Right ventricle myocardium superior (tissue), 1 donor: ENCODE measurements around the gene DNPH1. TPM values are rescaled to one million over a fixed set of nuclear protein-coding genes. Genes with fewer than 3 reads are reported as not detected.
A peak's percentile ranks its signal among the peaks of the same experiment; 100 is the strongest.

Source experiments
- ATAC-seq: fragments of 200-7000 bp; cut with Tn5 transposase; one replicate; pipeline ENCODE4 v1.9.1; 2020; ENCODE audit warnings: mild to moderate bottlenecking; ENCODE audit not compliant: poor library complexity
- DNase-seq: peaks from one replicate; pipeline ENCODE4 v3.0.0-alpha.2; 2020
- intact Hi-C: fragments of 100-400 bp; cut with DNase I; formaldehyde crosslinking; loops from one replicate; pipeline ENCODE4 v1.11.2; 2022
- total RNA-seq: library from RNA; stranded (reverse); fragmentation: NEBNext Ultra II Directional; extraction: Animal tissue kit (Norgen Biotek cat#: 25700); gene quantifications from one replicate; pipeline ENCODE4 v1.2.1, GENCODE V29; 2021
- donor health status: DM: no; HTN: yes; CAD: no; lungs with severe emphysema.

Gene DNPH1
- total RNA-seq, 1 donor from 2014 or later, result 31.5 TPM

DNA sequence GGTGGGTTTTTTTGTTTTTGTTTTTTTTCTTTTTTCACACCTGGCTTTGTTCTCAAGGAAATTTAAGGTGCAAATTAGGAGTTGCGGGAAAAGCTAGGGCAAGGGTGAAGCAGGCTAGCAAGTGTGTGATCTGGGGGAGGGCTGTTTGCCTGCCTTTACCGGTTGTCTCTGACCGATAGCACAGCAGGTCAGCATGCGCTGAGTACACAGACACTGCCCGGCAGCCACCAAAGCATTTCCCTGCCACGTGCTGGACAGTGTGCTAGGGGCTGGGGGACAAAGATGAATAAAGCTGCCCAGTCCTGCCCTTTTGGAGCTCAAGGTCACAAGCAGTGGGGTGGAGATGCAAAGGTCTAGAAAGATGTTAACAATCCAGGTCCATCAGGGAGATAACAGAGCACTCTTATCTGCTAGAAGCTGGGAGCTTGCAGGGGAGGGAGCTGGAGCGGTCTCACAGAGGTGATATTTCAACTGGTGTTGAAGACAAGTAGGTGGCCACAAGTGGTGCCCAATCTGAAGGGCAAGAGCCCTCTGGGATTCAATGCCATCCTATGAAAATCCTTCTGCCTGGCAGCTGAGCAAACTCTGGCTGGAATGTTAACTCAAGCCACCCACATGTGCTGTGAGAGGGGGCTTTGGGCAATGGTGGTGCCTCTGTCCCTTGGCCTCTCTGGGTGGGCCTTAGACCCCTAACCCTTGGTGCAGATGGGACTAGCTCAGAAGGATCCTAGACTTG is 38.5 kb upstream of the DNPH1 start:
- DNase-seq (no peak), ATAC-seq (peak; percentile 42)

DNA sequence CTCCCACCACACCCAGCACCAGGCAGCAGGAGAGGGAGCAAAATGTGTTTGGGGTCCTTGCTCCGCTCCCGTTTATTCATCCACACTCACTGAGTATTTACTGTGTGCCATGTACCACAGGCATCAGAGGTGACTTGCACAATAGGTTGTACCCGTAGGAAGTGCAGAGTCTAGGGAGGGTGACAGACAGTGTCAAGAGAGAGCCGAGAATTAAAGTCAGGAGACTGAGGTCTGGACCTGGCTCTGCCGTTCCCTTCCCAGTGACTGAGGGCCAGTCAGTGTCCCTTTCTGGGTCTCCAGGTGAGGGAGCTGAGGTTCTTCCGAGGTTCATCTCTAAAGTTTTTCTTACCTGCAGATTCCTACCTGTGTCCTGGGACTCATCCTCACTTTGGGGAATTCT is 36.3 kb upstream of the DNPH1 start:
- ATAC-seq, result no peak
- no peak for DNase-seq
- intact Hi-C loops, result loop anchor here (5.0 to 10.0 kb wide), 2 partner anchors 67 to 249 kb away; partner anchors contain the start of genes LRRC73, POLR1C and YIPF3

More for the DNA sequence above, 38.5 kb upstream of the DNPH1 start:
- intact Hi-C loops, result loop anchor here (5.0 to 10.0 kb wide), 2 partner anchors 65 to 247 kb away; partner anchors contain the start of genes LRRC73, POLR1C and YIPF3

DNA sequence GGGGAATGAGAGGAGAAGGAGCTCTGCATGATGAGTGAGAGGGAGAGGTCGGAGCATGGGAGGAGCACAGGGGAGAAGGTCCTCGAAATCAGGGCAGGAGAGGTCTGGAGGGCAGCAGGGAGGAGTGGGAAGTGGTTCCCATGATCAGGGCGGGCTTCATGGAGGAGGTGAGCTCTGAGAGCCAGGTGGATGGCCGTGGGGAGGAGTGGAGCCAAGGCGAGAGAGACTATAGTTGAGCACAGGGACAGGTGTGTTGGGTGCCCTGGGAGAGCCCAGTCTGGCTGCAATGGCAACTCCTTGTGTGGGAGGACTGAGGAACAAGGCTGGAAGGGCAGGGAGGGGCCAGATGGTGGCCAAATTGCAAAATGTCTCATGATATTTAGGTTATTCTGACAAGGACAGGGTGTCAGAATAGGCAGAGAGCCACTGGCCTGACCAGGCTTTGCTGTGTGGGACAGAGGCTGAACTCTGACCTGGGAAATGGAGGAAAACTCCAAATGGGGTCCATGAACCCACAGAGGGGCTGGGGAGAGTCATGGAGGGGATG is 35.4 kb upstream of the DNPH1 start:
- ATAC-seq (no peak), DNase-seq (no peak)
- intact Hi-C loops, result loop anchor here (5.0 to 10.0 kb wide), 3 partner anchors 68 to 250 kb away; partner anchors contain the start of genes LRRC73, POLR1C and YIPF3

DNA sequence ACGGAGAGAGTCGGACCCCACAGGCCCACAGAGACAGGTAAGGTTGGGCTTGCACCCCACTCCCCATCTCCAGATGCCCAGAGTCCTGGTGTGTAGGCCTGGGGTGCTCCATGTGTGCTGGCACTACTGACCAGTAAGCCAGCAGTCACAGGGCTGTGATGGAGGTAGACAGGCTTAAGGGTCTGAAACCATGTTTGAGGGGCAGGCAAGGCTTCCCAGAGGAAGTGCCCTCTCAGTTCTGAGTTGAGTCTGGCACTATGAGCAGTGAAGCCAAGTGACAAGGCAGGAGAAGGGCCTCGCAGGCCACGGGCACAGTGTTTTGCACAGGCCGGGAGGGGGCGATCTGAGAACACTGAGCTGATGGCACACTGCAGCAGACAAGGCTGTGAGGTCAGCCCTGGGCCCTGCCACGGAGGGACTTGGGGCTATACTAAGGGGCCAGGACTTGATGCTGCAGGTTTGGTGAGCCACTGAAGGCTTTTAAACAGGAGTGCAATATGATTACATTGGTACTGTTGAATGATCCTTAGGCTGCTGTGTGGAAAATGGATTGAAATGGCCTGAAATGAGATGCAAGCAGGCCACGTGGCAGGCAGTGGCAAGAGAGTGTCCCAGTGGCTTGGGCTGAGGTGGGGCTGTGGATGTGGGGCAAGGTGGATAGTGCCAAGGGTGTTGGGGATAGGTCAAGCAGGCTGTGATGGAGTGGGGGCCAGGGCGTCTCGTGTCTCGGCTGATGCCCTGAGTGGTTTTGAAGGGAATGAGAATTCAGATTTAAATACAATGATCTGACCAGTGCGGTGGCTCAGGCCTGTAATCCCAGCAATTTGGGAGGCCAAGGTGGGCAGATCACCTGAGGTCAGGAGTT is 34.3 kb upstream of the DNPH1 start:
- DNase-seq (peak; percentile 85), ATAC-seq (peak; percentile 84)
- intact Hi-C loops, result loop anchor here (5.0 to 10.0 kb wide), 2 partner anchors 94 to 251 kb away; partner anchors contain the start of genes LRRC73, POLR1C and YIPF3

GRCh38 chr6:43262780-43263313 is 33.6 kb upstream of the DNPH1 start:
- intact Hi-C loops, result loop anchor here (5.0 to 10.0 kb wide), 2 partner anchors 94 to 252 kb away; partner anchors contain the start of genes LRRC73, POLR1C and YIPF3
- ATAC-seq (no peak), DNase-seq (no peak)

DNA sequence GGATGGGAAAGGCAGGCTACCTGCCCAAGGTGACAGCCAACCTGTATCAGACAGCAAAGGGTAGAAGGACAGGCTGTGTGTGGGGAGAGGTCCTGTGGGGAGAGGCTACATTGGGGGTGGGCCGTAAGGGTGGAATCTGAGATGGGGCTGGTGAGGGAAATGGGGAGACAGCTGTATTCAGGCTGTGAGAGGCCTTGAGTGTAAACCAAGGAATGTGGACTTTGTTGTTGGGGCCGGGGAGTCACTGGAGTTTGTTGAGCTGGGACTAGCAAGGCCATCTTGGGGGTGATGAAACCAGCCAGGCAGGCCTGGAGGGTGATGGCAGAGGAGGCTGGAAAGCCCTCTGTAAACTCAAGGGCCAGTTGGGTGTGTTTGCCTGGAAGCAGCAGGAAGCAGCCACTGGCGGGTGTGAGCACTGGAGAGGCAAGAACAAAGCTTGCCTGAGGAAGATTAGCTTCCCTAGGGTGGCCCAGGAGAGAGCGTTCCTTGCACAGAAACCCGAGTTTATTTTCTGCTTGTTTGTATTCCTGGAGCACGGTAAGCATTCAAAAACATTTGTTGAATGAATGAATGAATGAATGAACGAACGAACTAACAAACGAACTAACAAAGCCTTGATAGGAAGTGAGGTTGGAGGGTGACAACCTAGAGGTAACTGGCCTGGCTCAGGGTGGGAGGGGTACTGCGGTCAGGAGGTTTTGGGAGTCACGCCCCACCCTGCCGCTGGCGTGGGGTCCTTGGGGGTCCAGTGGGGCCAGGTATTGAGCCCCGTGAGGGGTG is 32.9 kb upstream of the DNPH1 start:
- intact Hi-C loops, result loop anchor here (5.0 to 10.0 kb wide), 2 partner anchors 95 to 253 kb away; partner anchors contain the start of genes LRRC73, POLR1C and YIPF3
- no peak for DNase-seq
- no peak for ATAC-seq

GRCh38 chr6:43261198-43261597 is 31.9 kb upstream of the DNPH1 start:
- DNase-seq (no peak), ATAC-seq (no peak)
- intact Hi-C loops, result loop anchor here (5.0 to 10.0 kb wide), 2 partner anchors 96 to 254 kb away; partner anchors contain the start of genes LRRC73, POLR1C and YIPF3

DNA sequence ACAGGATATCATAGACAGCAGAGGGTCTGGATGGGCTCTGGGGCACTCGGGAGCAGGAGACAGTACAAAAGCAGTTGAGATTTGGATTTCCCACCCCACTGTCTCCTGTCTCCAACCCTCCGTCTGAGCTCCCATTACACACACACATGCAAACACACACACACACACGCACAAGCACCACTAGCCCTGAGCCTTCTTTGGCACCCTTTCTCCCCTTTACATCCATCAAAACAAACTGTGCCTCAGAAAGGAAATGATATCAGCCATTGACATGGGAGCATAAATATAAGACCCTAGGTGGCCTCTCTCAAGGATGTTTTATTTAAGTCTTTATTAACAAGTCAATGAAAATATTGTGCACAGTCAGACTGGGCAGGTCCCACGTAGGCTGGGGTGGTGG is 31.5 kb upstream of the DNPH1 start:
- intact Hi-C loops, result loop anchor here (5.0 to 10.0 kb wide), 2 partner anchors 97 to 254 kb away; partner anchors contain the start of genes LRRC73, POLR1C and YIPF3
- ATAC-seq (no peak), DNase-seq (no peak)

GRCh38 chr6:43258807-43259686 is 29.8 kb upstream of the DNPH1 start:
- intact Hi-C loops, result no loop called here
- DNase-seq, result no peak

DNA sequence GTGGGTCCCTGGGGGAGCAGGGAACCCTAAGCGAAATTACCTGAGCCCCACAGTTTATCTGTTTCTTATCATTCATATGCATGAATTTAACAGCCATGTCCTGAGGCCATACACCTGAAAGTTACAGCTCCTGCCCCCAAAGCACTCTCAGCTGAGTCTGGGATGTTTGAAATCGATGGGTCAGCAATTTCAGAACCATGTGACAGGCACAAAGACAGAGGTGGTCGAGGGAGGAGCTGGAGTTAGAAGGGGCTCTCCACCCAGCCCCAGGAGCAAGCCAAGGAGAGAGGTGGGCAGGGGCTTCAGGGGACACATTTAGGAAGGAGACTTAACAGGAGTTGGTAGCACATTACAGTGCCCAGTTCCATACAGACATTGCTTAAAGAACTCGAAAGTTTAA is 28.9 kb upstream of the DNPH1 start:
- no peak for DNase-seq
- ATAC-seq, result no peak
- intact Hi-C loops, result no loop called here

More at GRCh38 chr6:43258807-43259686, 29.8 kb upstream of the DNPH1 start:
- ATAC-seq, result no peak

DNA sequence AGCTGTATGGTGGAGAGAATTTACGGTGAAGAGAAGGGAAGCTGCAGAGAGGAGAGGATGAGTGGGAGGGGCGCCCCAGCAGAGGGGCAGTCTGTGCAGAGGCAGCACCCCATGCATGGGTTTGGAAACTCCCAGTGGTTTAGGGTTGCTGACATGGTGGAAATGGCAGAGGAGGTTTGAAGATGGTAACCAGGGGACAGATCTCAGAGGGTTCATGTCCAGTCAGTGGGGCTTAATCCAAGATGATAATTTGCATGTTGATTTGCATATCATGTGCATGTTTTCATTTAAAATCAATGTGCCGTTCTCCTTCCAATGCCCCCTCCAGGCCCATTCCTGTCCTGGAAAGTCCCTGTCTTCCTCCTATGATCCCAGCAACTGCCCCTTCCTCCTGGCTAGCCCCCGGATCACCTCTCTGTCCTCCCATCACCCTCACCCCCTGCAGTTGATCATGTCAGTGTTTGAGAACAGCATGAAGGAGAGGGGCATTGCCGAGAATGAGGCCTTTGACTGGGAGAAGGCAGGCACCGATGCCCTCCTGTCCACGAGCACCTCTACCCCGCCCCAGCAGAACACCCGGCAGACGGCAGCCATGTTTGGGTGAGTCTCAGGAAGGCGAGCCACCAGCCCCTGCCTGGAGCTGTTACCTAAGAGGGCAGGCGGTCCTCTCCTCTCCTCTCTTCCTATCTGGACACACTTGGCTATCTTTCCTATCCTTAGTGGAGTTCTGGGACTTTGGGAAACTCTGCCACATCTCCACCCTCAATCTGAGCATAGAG is 28.3 kb upstream of the DNPH1 start:
- intact Hi-C loops, result no loop called here
- ATAC-seq (no peak), DNase-seq (no peak)

GRCh38 chr6:43256670-43257366 is 27.5 kb upstream of the DNPH1 start:
- DNase-seq, result no peak
- ATAC-seq, result no peak
- intact Hi-C loops, result no loop called here

DNA sequence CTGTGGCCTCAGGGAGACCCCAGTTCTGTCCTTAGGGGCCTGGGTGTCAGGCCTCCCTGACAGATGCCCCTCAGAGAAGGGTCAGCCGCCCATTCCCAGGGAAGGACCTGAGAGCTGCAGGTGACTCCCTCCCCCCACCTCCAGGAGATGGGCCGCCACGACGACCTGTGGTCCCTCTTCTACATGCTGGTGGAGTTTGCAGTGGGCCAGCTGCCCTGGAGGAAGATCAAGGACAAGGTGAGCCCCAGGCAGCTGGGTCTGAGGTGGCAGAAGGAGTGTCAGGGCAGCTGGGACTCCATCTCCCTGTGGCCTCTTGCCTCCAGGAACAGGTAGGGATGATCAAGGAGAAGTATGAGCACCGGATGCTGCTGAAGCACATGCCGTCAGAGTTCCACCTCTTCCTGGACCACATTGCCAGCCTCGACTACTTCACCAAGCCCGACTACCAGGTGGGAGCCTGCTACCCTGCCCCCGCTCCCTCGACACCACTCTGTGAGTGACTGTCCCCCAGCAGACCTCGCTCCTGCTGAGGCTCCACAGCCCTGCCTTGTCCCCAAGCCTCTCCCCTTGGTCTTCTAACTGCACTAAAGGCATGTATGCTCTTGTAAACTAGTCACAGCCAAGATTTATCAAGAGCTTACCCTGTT is 26.2 kb upstream of the DNPH1 start:
- DNase-seq, result no peak
- intact Hi-C loops, result no loop called here
- ATAC-seq, result no peak

GRCh38 chr6:43254846-43255245 is 25.6 kb upstream of the DNPH1 start:
- ATAC-seq, result no peak
- intact Hi-C loops, result no loop called here
- no peak for DNase-seq

DNA sequence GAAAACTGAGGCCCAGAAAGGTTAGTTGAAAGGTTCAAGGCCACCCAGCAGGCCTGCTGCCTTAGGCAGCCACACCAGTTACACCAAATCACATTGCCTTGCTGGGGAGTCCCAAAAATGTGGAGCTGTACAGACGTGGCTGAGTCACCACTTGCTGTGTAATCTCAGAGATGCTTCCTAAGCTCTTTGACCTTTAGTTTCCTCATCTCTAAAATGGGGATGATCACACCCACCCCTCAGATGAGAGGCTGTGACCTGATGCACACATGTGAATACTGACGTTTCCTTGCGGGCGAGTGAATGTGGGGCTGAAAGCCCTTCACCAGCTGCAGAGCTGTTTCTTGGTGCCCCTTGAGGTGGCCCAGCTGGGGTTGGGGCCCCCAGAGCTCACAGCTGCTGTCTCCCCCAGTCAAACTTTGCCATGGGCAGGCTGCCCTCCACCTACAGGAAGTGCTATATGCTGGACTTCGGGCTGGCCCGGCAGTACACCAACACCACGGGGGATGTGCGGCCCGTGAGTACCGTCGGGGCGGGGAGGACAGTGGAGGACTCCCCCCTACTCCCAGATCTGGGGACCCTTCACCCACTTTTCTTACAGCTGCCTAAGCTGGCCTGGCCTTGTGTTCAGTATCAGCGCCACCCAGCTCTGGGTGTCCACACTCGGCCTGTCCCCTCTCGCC is 25.0 kb upstream of the DNPH1 start:
- ATAC-seq (no peak), DNase-seq (no peak)
- intact Hi-C loops, result no loop called here
